Measurements from ENCODE around the gene CSPG4. TPM values are rescaled to one million over a fixed set of nuclear protein-coding genes. Genes with fewer than 3 reads are reported as not detected.

CSPG4 gene
- total and polyA plus RNA-seq, 9 of the 15 experiments (the other 6 are each of a cell fraction or from before 2014, with no cell fraction given), result under 0.01 to 0.07 (median 0.04) TPM; not detected in 5

DNA sequence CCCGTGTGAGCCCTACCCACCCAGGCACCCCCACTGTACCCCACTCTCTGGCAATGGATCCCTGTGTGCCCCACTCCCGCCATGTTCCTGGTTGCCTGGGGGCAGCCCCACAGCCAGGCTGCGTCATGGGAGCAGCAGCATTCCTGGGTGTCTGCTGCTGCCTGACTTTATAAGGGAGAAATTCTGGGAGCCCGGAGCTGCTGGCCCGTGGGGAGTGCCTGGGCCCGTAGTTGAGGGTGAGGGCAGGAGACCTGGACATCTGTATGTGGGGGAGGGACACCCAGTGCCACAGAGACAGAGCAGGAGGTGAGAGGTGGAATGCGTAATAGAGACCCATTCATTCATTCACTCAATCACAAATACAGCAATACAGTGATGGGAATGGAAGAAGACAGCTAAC is 15.1 kb downstream of the CSPG4 start:
- Histone ChIP-seq H3K79me2 (ENCODE audit: control insufficient read depth, insufficient read depth, low read length) (no peaks in the 10 kb centered on the region), H3K4me2 (ENCODE audit: insufficient read depth, low read length) (no peak overlapping the region), H3K27me3 (ENCODE audit: control insufficient read depth in 2 of 2, insufficient read depth in 2 of 2, low read length in 2 of 2) (no peaks in the 10 kb centered on the region), H4K20me1 (replicated peaks; ENCODE audit: control insufficient read depth, insufficient read depth, low read length) (peaks cover 7% of the 10 kb centered on the region; the same call in 1 of the 2 replicates), H3K9ac (ENCODE audit: insufficient read depth in 1 of 2, low read depth in 2 of 2, low read length in 2 of 2) (no peak overlapping the region), H3K9me3 (replicated peaks; ENCODE audit: control insufficient read depth, insufficient read depth, low read depth, low read length) (no peaks in the 10 kb centered on the region), H3K27ac (ENCODE audit: extremely low read depth, low read depth, low read length) (no peak overlapping the region), H3K4me1 (replicated peaks in 1 of 2; ENCODE audit: control insufficient read depth in 2 of 2, insufficient read depth in 2 of 2, low read length in 2 of 2) (peaks cover 19 to 52% of the 10 kb centered on the region in 2 experiments), H3K9me1 (ENCODE audit: control insufficient read depth, insufficient read depth, low read length) (no peaks in the 10 kb centered on the region), H3K4me3 (no peak overlapping the region), H2AFZ (ENCODE audit: low read depth, low read length) (no peak overlapping the region), H3K36me3 (ENCODE audit: control insufficient read depth, insufficient read depth, low read length) (no peaks in the 10 kb centered on the region)
- POLR2A ChIA-PET, result no interaction called here
- in situ Hi-C loops (cut with MboI) (no loop called here), intact Hi-C loops (cut with micrococcal nuclease) (no loop called here)
- ATAC-seq (no peak), DNase-seq (ENCODE audit: extremely low read depth in 1 of 4, low spot score in 3 of 4) (no peak), FAIRE-seq (no peak)
- TF ChIP-seq, protein P1, sequence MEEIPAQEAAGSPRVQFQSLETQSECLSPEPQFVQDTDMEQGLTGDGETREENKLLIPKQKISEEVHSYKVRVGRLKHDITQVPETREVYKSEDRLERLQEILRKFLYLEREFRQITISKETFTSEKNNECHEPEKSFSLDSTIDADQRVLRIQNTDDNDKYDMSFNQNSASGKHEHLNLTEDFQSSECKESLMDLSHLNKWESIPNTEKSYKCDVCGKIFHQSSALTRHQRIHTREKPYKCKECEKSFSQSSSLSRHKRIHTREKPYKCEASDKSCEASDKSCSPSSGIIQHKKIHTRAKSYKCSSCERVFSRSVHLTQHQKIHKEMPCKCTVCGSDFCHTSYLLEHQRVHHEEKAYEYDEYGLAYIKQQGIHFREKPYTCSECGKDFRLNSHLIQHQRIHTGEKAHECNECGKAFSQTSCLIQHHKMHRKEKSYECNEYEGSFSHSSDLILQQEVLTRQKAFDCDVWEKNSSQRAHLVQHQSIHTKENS (CRISPR knock-in tag; IDR thresholded peaks at IDR 0.05), result no peak
- TF ChIP-seq PRPF4 (IDR thresholded peaks at IDR 0.05; ENCODE audit: insufficient read depth, low read depth, low read length, poor library complexity, severe bottlenecking) (no peak), KLF1 (tag; IDR thresholded peaks at IDR 0.05) (no peak)
- TF ChIP-seq, protein P2, sequence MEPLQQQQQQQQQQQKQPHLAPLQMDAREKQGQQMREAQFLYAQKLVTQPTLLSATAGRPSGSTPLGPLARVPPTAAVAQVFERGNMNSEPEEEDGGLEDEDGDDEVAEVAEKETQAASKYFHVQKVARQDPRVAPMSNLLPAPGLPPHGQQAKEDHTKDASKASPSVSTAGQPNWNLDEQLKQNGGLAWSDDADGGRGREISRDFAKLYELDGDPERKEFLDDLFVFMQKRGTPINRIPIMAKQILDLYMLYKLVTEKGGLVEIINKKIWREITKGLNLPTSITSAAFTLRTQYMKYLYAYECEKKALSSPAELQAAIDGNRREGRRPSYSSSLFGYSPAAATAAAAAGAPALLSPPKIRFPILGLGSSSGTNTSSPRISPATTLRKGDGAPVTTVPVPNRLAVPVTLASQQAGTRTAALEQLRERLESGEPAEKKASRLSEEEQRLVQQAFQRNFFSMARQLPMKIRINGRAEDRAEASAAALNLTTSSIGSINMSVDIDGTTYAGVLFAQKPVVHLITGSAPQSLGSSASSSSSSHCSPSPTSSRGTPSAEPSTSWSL (CRISPR knock-in tag; IDR thresholded peaks at IDR 0.05; ENCODE audit: borderline replicate concordance), result no peak
- no TSS peak for BruUV-seq (replicated peaks)
- WGBS (ENCODE audit: insufficient coverage, low coverage, missing lambda C conversion rate), result 17% methylated on average over 6 of the region's 7 CpGs
- CTCF ChIA-PET (ENCODE audit: low intra/inter-chr PET ratio), result no interaction called here
